ENCODE measurements around the gene PNLIPRP2.

DNA sequence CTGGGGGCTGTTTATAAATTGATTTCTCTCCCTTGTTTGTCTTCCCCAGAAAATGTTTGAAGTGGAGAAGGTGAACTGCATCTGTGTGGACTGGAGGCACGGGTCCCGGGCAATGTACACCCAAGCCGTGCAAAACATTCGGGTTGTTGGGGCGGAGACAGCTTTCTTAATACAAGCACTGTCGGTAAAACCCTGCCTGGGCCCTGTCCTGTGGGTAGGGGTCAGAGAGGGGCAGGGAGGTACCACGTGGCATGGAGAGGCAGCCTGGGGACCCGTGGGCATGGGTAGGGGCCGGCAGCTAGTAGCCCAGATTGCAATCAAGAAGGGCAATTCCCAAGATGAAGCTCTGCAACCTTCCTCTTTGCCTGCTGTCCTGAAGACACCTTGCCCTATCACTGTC lies 6.1 kb downstream of the PNLIPRP2 start:
- no peak for TF ChIP-seq POLR2AphosphoS5 (IDR thresholded peaks at IDR 0.05; ENCODE audit: low read depth, low read length)
- TF ChIP-seq, protein P1, sequence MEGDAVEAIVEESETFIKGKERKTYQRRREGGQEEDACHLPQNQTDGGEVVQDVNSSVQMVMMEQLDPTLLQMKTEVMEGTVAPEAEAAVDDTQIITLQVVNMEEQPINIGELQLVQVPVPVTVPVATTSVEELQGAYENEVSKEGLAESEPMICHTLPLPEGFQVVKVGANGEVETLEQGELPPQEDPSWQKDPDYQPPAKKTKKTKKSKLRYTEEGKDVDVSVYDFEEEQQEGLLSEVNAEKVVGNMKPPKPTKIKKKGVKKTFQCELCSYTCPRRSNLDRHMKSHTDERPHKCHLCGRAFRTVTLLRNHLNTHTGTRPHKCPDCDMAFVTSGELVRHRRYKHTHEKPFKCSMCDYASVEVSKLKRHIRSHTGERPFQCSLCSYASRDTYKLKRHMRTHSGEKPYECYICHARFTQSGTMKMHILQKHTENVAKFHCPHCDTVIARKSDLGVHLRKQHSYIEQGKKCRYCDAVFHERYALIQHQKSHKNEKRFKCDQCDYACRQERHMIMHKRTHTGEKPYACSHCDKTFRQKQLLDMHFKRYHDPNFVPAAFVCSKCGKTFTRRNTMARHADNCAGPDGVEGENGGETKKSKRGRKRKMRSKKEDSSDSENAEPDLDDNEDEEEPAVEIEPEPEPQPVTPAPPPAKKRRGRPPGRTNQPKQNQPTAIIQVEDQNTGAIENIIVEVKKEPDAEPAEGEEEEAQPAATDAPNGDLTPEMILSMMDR (IDR thresholded peaks at IDR 0.05; ENCODE audit: control extremely low read depth in 1 of 3, insufficient read depth in 1 of 3, low read depth in 1 of 3, low read length in 3 of 3), result no peak
- TF ChIP-seq RFX5 (IDR thresholded peaks at IDR 0.05; ENCODE audit: borderline replicate concordance, low read depth, low read length), result no peak
- TF ChIP-seq POLR2A (IDR thresholded peaks at IDR 0.05; ENCODE audit: control extremely low read depth in 1 of 2, low read depth in 2 of 2, low read length in 2 of 2), result no peak
- no peak for TF ChIP-seq BRCA1 (IDR thresholded peaks at IDR 0.05; ENCODE audit: low read depth, low read length)
- TF ChIP-seq SIN3A (conservative IDR thresholded peaks at IDR 0.05 in 1 of 2, IDR thresholded peaks at IDR 0.05 in 1 of 2; ENCODE audit: low read depth in 1 of 2, low read length in 2 of 2), result no peak
- no peak for TF ChIP-seq ZNF274 (IDR thresholded peaks at IDR 0.05; ENCODE audit: borderline replicate concordance, extremely low read depth, low read length)
